Fibroblast of mammary gland (primary cell): ENCODE data around the gene INHBC.

Experiments used
- DNase-seq: peaks from one replicate; pipeline ENCODE4 v3.0.0-alpha.2; 2010; ENCODE audit warnings: low read depth
- H3K4me3 ChIP-seq: 2 replicates; pipeline ENCODE4 v1.5.1; 2011; ENCODE audit warnings: low read depth, mild to moderate bottlenecking, low read length, moderate library complexity; ENCODE audit not compliant: control insufficient read depth
- CTCF ChIP-seq: conservative IDR thresholded peaks from 2 replicates; pipeline ENCODE4 v1.5.1; 2011; ENCODE audit warnings: low read depth, low read length, inconsistent platforms; ENCODE audit not compliant: control insufficient read depth, insufficient read depth

The INHBC gene

GRCh38 chr12:57500213-57500612 lies 65.6 kb downstream of the INHBC start:
- no peak for DNase-seq
- no peak overlapping the region for H3K4me3 ChIP-seq
- no peak for TF ChIP-seq CTCF
